ENCODE results near the gene JDP2. TPM values are rescaled to one million over a fixed set of nuclear protein-coding genes. Genes with fewer than 3 reads are reported as not detected.

JDP2 gene
- total and polyA plus RNA-seq, 2 experiments from 2014 or later = 12.5 to 22.0 TPM

DNA sequence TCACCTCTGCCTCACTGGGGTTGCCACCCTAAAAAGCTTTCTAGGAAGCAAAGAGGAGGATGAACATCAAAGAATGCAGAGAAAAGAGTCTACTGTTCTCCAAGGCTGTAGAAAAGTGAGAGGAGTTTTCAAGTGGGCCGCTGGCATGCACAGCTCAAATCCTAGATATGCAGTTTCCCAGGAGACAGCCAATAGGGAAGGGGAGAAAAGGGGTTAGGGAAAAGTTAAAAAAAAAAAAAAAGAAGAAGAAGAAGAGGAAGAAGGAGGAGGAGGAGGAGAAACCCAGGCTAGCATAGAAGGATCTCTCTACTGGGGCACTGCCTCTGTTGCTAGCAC lies 95.1 kb downstream of the JDP2 start:
- Histone ChIP-seq H3K9me3 (ENCODE audit: low read depth) (no peaks in the 10 kb centered on the region), H3K4me1 (ENCODE audit: low read depth) (peaks cover 17% of the 10 kb centered on the region), H3K36me3 (no peaks in the 10 kb centered on the region), H3K27me3 (no peaks in the 10 kb centered on the region), H3K27ac (no peak overlapping the region), H3K4me3 (no peak overlapping the region)
- no peak for DNase-seq (ENCODE audit: low read depth in 1 of 2, low spot score in 1 of 2)
- TF ChIP-seq, protein P1, sequence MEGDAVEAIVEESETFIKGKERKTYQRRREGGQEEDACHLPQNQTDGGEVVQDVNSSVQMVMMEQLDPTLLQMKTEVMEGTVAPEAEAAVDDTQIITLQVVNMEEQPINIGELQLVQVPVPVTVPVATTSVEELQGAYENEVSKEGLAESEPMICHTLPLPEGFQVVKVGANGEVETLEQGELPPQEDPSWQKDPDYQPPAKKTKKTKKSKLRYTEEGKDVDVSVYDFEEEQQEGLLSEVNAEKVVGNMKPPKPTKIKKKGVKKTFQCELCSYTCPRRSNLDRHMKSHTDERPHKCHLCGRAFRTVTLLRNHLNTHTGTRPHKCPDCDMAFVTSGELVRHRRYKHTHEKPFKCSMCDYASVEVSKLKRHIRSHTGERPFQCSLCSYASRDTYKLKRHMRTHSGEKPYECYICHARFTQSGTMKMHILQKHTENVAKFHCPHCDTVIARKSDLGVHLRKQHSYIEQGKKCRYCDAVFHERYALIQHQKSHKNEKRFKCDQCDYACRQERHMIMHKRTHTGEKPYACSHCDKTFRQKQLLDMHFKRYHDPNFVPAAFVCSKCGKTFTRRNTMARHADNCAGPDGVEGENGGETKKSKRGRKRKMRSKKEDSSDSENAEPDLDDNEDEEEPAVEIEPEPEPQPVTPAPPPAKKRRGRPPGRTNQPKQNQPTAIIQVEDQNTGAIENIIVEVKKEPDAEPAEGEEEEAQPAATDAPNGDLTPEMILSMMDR (IDR thresholded peaks at IDR 0.05; ENCODE audit: low read depth, low read length) = no peak

Other genes with a start within 250 kb of the JDP2 start
- gene FOS, start 149.2 kb upstream of the JDP2 start, total RNA-seq = 44.3 and 66.0 TPM in 2 replicates
- gene FOS, start 149.2 kb upstream of the JDP2 start, polyA plus RNA-seq = 45.3 and 55.3 TPM in 2 replicates
- not detected in 2 replicates for gene BATF, start 94.4 kb downstream of the JDP2 start, total RNA-seq
- gene BATF, start 94.4 kb downstream of the JDP2 start, polyA plus RNA-seq = not detected in 2 replicates
- 1.8 and 3.6 TPM in 2 replicates for gene FLVCR2, start 150.6 kb downstream of the JDP2 start, total RNA-seq
- 1.9 and 4.0 TPM in 2 replicates for gene FLVCR2, start 150.6 kb downstream of the JDP2 start, polyA plus RNA-seq
- 12.7 and 18.1 TPM in 2 replicates for gene ERG28, start 232.9 kb downstream of the JDP2 start, total RNA-seq
- 33.6 and 60.7 TPM in 2 replicates for gene ERG28, start 232.9 kb downstream of the JDP2 start, polyA plus RNA-seq
- 23.5 and 28.4 TPM in 2 replicates for gene TTLL5, start 233.2 kb downstream of the JDP2 start, total RNA-seq
- 22.5 and 24.1 TPM in 2 replicates for gene TTLL5, start 233.2 kb downstream of the JDP2 start, polyA plus RNA-seq